HG03159 (cell line): ENCODE data around the gene CELF4.
"Not testable (repeated sequence)": the region's sequence is repeated elsewhere in the genome, so short reads cannot be mapped to it uniquely, and the experiment has no call there.

Experiments
- ATAC-seq: cut with Tn5 transposase; IDR thresholded peaks from one replicate; pipeline ENCODE4 v1.9.1; 2021; ENCODE audit warnings: mild to moderate bottlenecking, moderate library complexity; ENCODE audit not compliant: unreplicated experiment

CELF4 gene

GRCh38 chr18:37375181-37375580, 190.4 kb downstream of the CELF4 start:
- no peak for ATAC-seq

GRCh38 chr18:37368110-37368954, 197.3 kb downstream of the CELF4 start:
- no peak for ATAC-seq

GRCh38 chr18:37364237-37364636, 201.4 kb downstream of the CELF4 start:
- ATAC-seq: no peak

- ATAC-seq: no peak
Observed at GRCh38 chr18:37362158-37362890, 203.3 kb downstream of the CELF4 start.

- ATAC-seq: no peak
Observed at GRCh38 chr18:37361335-37362157, 204.1 kb downstream of the CELF4 start.

- not testable (repeated sequence) for ATAC-seq
Observed at GRCh38 chr18:37358061-37358460, 207.5 kb downstream of the CELF4 start.

- no peak for ATAC-seq
Observed at GRCh38 chr18:37355772-37356171, 209.8 kb downstream of the CELF4 start.

GRCh38 chr18:37351110-37351509, 214.5 kb downstream of the CELF4 start:
- ATAC-seq: no peak

- no peak for ATAC-seq
Observed at GRCh38 chr18:37348729-37349128, 216.9 kb downstream of the CELF4 start.

GRCh38 chr18:37346048-37346447, 219.6 kb downstream of the CELF4 start:
- no peak for ATAC-seq

GRCh38 chr18:37343542-37343851, 222.1 kb downstream of the CELF4 start:
- no peak for ATAC-seq

- ATAC-seq: no peak
Observed at GRCh38 chr18:37341473-37342086, 224.0 kb downstream of the CELF4 start.

- no peak for ATAC-seq
Observed at GRCh38 chr18:37341016-37341415, 224.6 kb downstream of the CELF4 start.

GRCh38 chr18:37339701-37340215, 225.8 kb downstream of the CELF4 start:
- no peak for ATAC-seq

- no peak for ATAC-seq
Observed at GRCh38 chr18:37336568-37337285, 228.9 kb downstream of the CELF4 start.

- ATAC-seq: no peak
Observed at GRCh38 chr18:37335409-37335736, 230.2 kb downstream of the CELF4 start.

GRCh38 chr18:37334631-37335408, 230.8 kb downstream of the CELF4 start:
- ATAC-seq: no peak

GRCh38 chr18:37332628-37333420, 232.8 kb downstream of the CELF4 start:
- ATAC-seq: no peak

GRCh38 chr18:37332219-37332618, 233.4 kb downstream of the CELF4 start:
- ATAC-seq: no peak
